H9 (cell line): ENCODE measurements around the gene ANKRD28. TPM values are rescaled to one million over a fixed set of nuclear protein-coding genes. Genes with fewer than 3 reads are reported as not detected.

Source experiments
- DNase-seq: peaks from one replicate; pipeline ENCODE4 v3.0.0-alpha.2; 2017
- H2AFZ ChIP-seq: one replicate; pipeline ENCODE4 v1.6.1; 2013; ENCODE audit warnings: mild to moderate bottlenecking, low read length, control low read depth, moderate library complexity
- H2AK5ac ChIP-seq: 2 replicates; pipeline ENCODE4 v1.6.1; 2013; ENCODE audit warnings: low read length, control low read depth, mixed read lengths; ENCODE audit not compliant: insufficient read length
- H2BK120ac ChIP-seq: one replicate; pipeline ENCODE4 v1.6.1; 2013; ENCODE audit warnings: low read depth, mild to moderate bottlenecking, low read length, control low read depth, inconsistent platforms; ENCODE audit not compliant: poor library complexity, severe bottlenecking
- H2BK12ac ChIP-seq: 2 replicates; pipeline ENCODE4 v1.6.1; 2013; ENCODE audit warnings: low read length, control low read depth, mixed read lengths, low read depth; ENCODE audit not compliant: insufficient read length
- H2BK15ac ChIP-seq: 2 replicates; pipeline ENCODE4 v1.6.1; 2013; ENCODE audit warnings: low read depth, low read length, control low read depth
- H2BK20ac ChIP-seq: one replicate; pipeline ENCODE4 v1.6.1; 2013; ENCODE audit warnings: low read depth, mild to moderate bottlenecking, low read length, control low read depth, inconsistent platforms; ENCODE audit not compliant: poor library complexity, severe bottlenecking
- H2BK5ac ChIP-seq: 2 replicates; pipeline ENCODE4 v1.6.1; 2013; ENCODE audit warnings: low read length, control low read depth, mixed read lengths; ENCODE audit not compliant: insufficient read length
- H3K14ac ChIP-seq: 2 replicates; pipeline ENCODE4 v1.6.1; 2013; ENCODE audit warnings: low read length, control low read depth; ENCODE audit not compliant: insufficient read depth
- H3K18ac ChIP-seq: 2 replicates; pipeline ENCODE4 v1.6.1; 2013; ENCODE audit warnings: low read depth, mild to moderate bottlenecking, mixed read lengths, low read length, control low read depth; ENCODE audit not compliant: insufficient read length
- H3K23ac ChIP-seq: 2 replicates; pipeline ENCODE4 v1.6.1; 2013; ENCODE audit warnings: low read length, control low read depth, mixed read lengths, low read depth; ENCODE audit not compliant: insufficient read length
- H3K23me2 ChIP-seq: 2 replicates; pipeline ENCODE4 v1.6.1; 2013; ENCODE audit warnings: low read depth, mild to moderate bottlenecking, mixed read lengths, low read length, control low read depth; ENCODE audit not compliant: insufficient read length, poor library complexity, severe bottlenecking
- H3K27ac ChIP-seq: 2 replicates; pipeline ENCODE4 v1.5.1; 2013; ENCODE audit warnings: low read length, control low read depth, mixed read lengths, low read depth; ENCODE audit not compliant: insufficient read length
- H3K27me3 ChIP-seq: 2 replicates; pipeline ENCODE4 v1.6.1; 2013; ENCODE audit warnings: low read length, control low read depth, inconsistent platforms; ENCODE audit not compliant: insufficient read depth
- H3K4ac ChIP-seq: 2 replicates; pipeline ENCODE4 v1.6.1; 2013; ENCODE audit warnings: low read depth, mild to moderate bottlenecking, control low read depth, inconsistent platforms, low read length, moderate library complexity
- H3K4me1 ChIP-seq: 2 replicates; pipeline ENCODE4 v1.6.1; 2013; ENCODE audit warnings: low read length, control low read depth, inconsistent platforms; ENCODE audit not compliant: insufficient read depth
- H3K4me2 ChIP-seq: 2 replicates; pipeline ENCODE4 v1.6.1; 2013; ENCODE audit warnings: low read length, control low read depth, mixed read lengths; ENCODE audit not compliant: insufficient read length, insufficient read depth
- H3K56ac ChIP-seq: 2 replicates; pipeline ENCODE4 v1.6.1; 2013; ENCODE audit warnings: low read depth, mild to moderate bottlenecking, mixed read lengths, low read length, control low read depth; ENCODE audit not compliant: insufficient read length
- H3K79me1 ChIP-seq: 2 replicates; pipeline ENCODE4 v1.6.1; 2013; ENCODE audit warnings: low read depth, mild to moderate bottlenecking, moderate library complexity, low read length, control low read depth, inconsistent platforms; ENCODE audit not compliant: insufficient read depth, poor library complexity, severe bottlenecking
- H3K79me2 ChIP-seq: 2 replicates; pipeline ENCODE4 v1.6.1; 2013; ENCODE audit warnings: low read length, control low read depth, inconsistent platforms; ENCODE audit not compliant: insufficient read depth
- H3K9ac ChIP-seq: 2 replicates; pipeline ENCODE4 v1.6.1; 2013; ENCODE audit warnings: low read length, control low read depth, mixed read lengths; ENCODE audit not compliant: insufficient read length; ENCODE audit errors: extremely low read depth
- H3K9me3 ChIP-seq: one replicate; pipeline ENCODE4 v1.6.1; 2013; ENCODE audit warnings: low read depth, low read length, inconsistent platforms; ENCODE audit not compliant: control insufficient read depth
- H3T11ph ChIP-seq: one replicate; pipeline ENCODE4 v1.6.1; 2013; ENCODE audit warnings: mild to moderate bottlenecking, low read length, control low read depth, inconsistent platforms
- H4K20me1 ChIP-seq: one replicate; pipeline ENCODE4 v1.6.1; 2013; ENCODE audit not compliant: control insufficient read depth, insufficient read length, insufficient read depth
- H4K5ac ChIP-seq: 2 replicates; pipeline ENCODE4 v1.6.1; 2013; ENCODE audit warnings: low read depth, mild to moderate bottlenecking, mixed read lengths, low read length, control low read depth; ENCODE audit not compliant: insufficient read length
- H4K8ac ChIP-seq: replicated peaks from 2 replicates; pipeline ENCODE4 v1.6.1; 2013; ENCODE audit warnings: low read length, control low read depth, mixed read lengths, low read depth; ENCODE audit not compliant: insufficient read length
- H4K91ac ChIP-seq: 2 replicates; pipeline ENCODE4 v1.6.1; 2013; ENCODE audit warnings: low read depth, mild to moderate bottlenecking, moderate library complexity, mixed read lengths, low read length, control low read depth; ENCODE audit not compliant: insufficient read length
- H3K27ac Mint-ChIP-seq, 3 experiments: 2 replicates in 2 of 3; 3 replicates in 1 of 3; pipeline ENCODE4 v1.8.0; 2020 to 2021; ENCODE audit warnings: mixed read lengths in 3 of 3, mild to moderate bottlenecking in 1 of 3, moderate library complexity in 1 of 3
- H3K27me3 Mint-ChIP-seq: 2 replicates; pipeline ENCODE4 v1.8.0; 2021; ENCODE audit warnings: low read depth, mild to moderate bottlenecking, moderate library complexity, mixed read lengths
- H3K36me3 Mint-ChIP-seq, 3 experiments: 2 replicates in 2 of 3; 3 replicates in 1 of 3; pipeline ENCODE4 v1.8.0; 2020 to 2021; ENCODE audit warnings: low read depth in 3 of 3, mixed read lengths in 3 of 3; ENCODE audit not compliant: insufficient read depth in 1 of 3
- H3K4me1 Mint-ChIP-seq, 2 experiments: 2 replicates each; pipeline ENCODE4 v1.8.0; 2020; ENCODE audit warnings: mixed read lengths in 2 of 2
- H3K4me3 Mint-ChIP-seq, 2 experiments: 2 replicates in 1 of 2; 3 replicates in 1 of 2; pipeline ENCODE4 v1.8.0; 2020 to 2021; ENCODE audit warnings: mild to moderate bottlenecking in 2 of 2, mixed read lengths in 2 of 2, moderate library complexity in 1 of 2
- H3K9me3 Mint-ChIP-seq, 2 experiments: 2 replicates in 1 of 2; 3 replicates in 1 of 2; pipeline ENCODE4 v1.8.0; 2020; ENCODE audit warnings: mild to moderate bottlenecking in 2 of 2, mixed read lengths in 2 of 2, moderate library complexity in 1 of 2
- WGBS: extraction: QIAGEN DNeasy Blood & Tissue Kit; methylation state at CpG from one replicate; pipeline ENCODE4 v1.1.7; 2013; ENCODE audit warnings: missing lambda C conversion rate, low lambda C conversion rate, mixed read lengths; ENCODE audit not compliant: insufficient read length; ENCODE audit errors: extremely low coverage; 5-methylcytosine and 5-hydroxymethylcytosine counted together
- total RNA-seq: library from RNA; stranded (reverse); gene quantifications from 2 replicates; pipeline ENCODE4 v1.2.1, GENCODE V29; 2021
- TF ChIP-seq, protein P1 (sequence below): fragments of 200-600 bp; sonication (generic); conservative IDR thresholded peaks from 3 replicates; pipeline ENCODE4 v1.8.0; 2021; ENCODE audit warnings: antibody characterized with exemption, mild to moderate bottlenecking

The ANKRD28 gene
- total RNA-seq, 1 experiment from 2014 or later: 59.0 TPM

DNA sequence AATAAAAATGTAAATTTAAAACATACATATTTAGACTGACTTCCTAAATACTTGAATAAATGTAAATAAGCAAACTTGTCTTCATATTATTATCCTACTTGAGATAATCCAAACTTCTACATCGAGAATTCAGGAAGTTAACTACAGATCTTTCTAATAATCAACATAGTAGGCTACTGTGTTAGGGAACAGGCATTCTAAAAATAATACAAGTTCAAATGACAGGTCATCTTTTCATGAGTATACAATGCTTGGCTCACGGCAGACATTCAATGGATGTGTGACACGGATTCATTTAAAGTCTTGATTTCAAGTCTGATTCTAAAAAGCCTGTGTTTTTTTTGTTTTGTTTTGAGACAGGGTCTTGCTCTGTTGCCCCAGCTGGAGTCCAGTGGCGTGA, 107.5 kb downstream of the ANKRD28 start:
- no peaks in the 10 kb centered on the region for H3K27me3 ChIP-seq
- no peaks in the 10 kb centered on the region for H3K4me1 Mint-ChIP-seq
- H3K23me2 ChIP-seq: no peaks in the 10 kb centered on the region
- no peak overlapping the region for H3K14ac ChIP-seq
- no peak overlapping the region for H3T11ph ChIP-seq
- no peak overlapping the region for H4K8ac ChIP-seq
- no peak overlapping the region for H2BK15ac ChIP-seq
- no peaks in the 10 kb centered on the region for H3K9me3 ChIP-seq
- no peak overlapping the region for H2BK120ac ChIP-seq
- H3K27ac Mint-ChIP-seq: no peak overlapping the region
- WGBS: no CpG with 5 or more reads among the region's 4 CpGs
- no peak overlapping the region for H2AFZ ChIP-seq
- H3K79me1 ChIP-seq: no peaks in the 10 kb centered on the region
- H4K91ac ChIP-seq: no peak overlapping the region
- H3K9ac ChIP-seq: no peak overlapping the region
- TF ChIP-seq, protein P1, sequence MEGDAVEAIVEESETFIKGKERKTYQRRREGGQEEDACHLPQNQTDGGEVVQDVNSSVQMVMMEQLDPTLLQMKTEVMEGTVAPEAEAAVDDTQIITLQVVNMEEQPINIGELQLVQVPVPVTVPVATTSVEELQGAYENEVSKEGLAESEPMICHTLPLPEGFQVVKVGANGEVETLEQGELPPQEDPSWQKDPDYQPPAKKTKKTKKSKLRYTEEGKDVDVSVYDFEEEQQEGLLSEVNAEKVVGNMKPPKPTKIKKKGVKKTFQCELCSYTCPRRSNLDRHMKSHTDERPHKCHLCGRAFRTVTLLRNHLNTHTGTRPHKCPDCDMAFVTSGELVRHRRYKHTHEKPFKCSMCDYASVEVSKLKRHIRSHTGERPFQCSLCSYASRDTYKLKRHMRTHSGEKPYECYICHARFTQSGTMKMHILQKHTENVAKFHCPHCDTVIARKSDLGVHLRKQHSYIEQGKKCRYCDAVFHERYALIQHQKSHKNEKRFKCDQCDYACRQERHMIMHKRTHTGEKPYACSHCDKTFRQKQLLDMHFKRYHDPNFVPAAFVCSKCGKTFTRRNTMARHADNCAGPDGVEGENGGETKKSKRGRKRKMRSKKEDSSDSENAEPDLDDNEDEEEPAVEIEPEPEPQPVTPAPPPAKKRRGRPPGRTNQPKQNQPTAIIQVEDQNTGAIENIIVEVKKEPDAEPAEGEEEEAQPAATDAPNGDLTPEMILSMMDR: no peak
- DNase-seq: no peak
- H3K4ac ChIP-seq: no peak overlapping the region
- no peak overlapping the region for H4K5ac ChIP-seq
- no peaks in the 10 kb centered on the region for H3K9me3 Mint-ChIP-seq
- no peak overlapping the region for H3K56ac ChIP-seq
- no peak overlapping the region for H2BK20ac ChIP-seq
- peaks cover 9 to 50% (median 38%) of the 10 kb centered on the region in 3 experiments for H3K36me3 Mint-ChIP-seq
- H2AK5ac ChIP-seq: no peak overlapping the region
- no peak overlapping the region for H3K27ac ChIP-seq
- H2BK5ac ChIP-seq: no peak overlapping the region
- no peaks in the 10 kb centered on the region for H3K27me3 Mint-ChIP-seq
- no peaks in the 10 kb centered on the region for H3K4me1 ChIP-seq
- no peak overlapping the region for H3K23ac ChIP-seq
- no peak overlapping the region for H3K18ac ChIP-seq
- H4K20me1 ChIP-seq: no peaks in the 10 kb centered on the region
- H2BK12ac ChIP-seq: no peak overlapping the region
- H3K4me3 Mint-ChIP-seq: no peak overlapping the region
- no peaks in the 10 kb centered on the region for H3K79me2 ChIP-seq
- H3K4me2 ChIP-seq: no peak overlapping the region
